ENCODE results near the gene HIVEP2.

Gene HIVEP2

GRCh38 chr6:142937986-142938385 is 7.0 kb downstream of the HIVEP2 start:
- peaks cover 2 to 3% of the 10 kb centered on the region in 2 experiments for H3K4me1 ChIP-seq (ENCODE audit: control insufficient read depth in 1 of 2, insufficient read depth in 1 of 2, low read depth in 1 of 2, low read length in 1 of 2)
- no peaks in the 10 kb centered on the region for H3K27me3 ChIP-seq
- no peaks in the 10 kb centered on the region for H3K9me3 ChIP-seq
- H3K27ac ChIP-seq, result no peak overlapping the region
- TF ChIP-seq CTCF (IDR thresholded peaks at IDR 0.05), result no peak
- H3K36me3 ChIP-seq, result no peaks in the 10 kb centered on the region
- no peak overlapping the region for H3K4me3 ChIP-seq (ENCODE audit: low read depth in 1 of 2, low read length in 1 of 2)

GRCh38 chr6:142935553-142936517 is 9.1 kb downstream of the HIVEP2 start:
- no peaks in the 10 kb centered on the region for H3K9me3 ChIP-seq
- no peak overlapping the region for H3K27ac ChIP-seq
- H3K36me3 ChIP-seq, result no peaks in the 10 kb centered on the region
- H3K27me3 ChIP-seq, result no peaks in the 10 kb centered on the region
- no peaks in the 10 kb centered on the region for H3K4me1 ChIP-seq (ENCODE audit: control insufficient read depth in 1 of 2, insufficient read depth in 1 of 2, low read depth in 1 of 2, low read length in 1 of 2)
- TF ChIP-seq CTCF (IDR thresholded peaks at IDR 0.05), result no peak
- H3K4me3 ChIP-seq (ENCODE audit: low read depth in 1 of 2, low read length in 1 of 2), result no peak overlapping the region

GRCh38 chr6:142934599-142934998 is 10.4 kb downstream of the HIVEP2 start:
- Histone ChIP-seq H3K27ac (no peak overlapping the region), H3K4me3 (ENCODE audit: low read depth in 1 of 2, low read length in 1 of 2) (no peak overlapping the region), H3K36me3 (no peaks in the 10 kb centered on the region), H3K4me1 (ENCODE audit: control insufficient read depth in 1 of 2, insufficient read depth in 1 of 2, low read depth in 1 of 2, low read length in 1 of 2) (no peaks in the 10 kb centered on the region), H3K9me3 (no peaks in the 10 kb centered on the region), H3K27me3 (no peaks in the 10 kb centered on the region)
- TF ChIP-seq CTCF (IDR thresholded peaks at IDR 0.05), result no peak

GRCh38 chr6:142934106-142934505 is 10.9 kb downstream of the HIVEP2 start:
- no peaks in the 10 kb centered on the region for H3K9me3 ChIP-seq
- no peak for TF ChIP-seq CTCF (IDR thresholded peaks at IDR 0.05)
- H3K36me3 ChIP-seq, result no peaks in the 10 kb centered on the region
- no peak overlapping the region for H3K4me3 ChIP-seq (ENCODE audit: low read depth in 1 of 2, low read length in 1 of 2)
- H3K27me3 ChIP-seq, result no peaks in the 10 kb centered on the region
- no peaks in the 10 kb centered on the region for H3K4me1 ChIP-seq (ENCODE audit: control insufficient read depth in 1 of 2, insufficient read depth in 1 of 2, low read depth in 1 of 2, low read length in 1 of 2)
- no peak overlapping the region for H3K27ac ChIP-seq

GRCh38 chr6:142933701-142934100 is 11.3 kb downstream of the HIVEP2 start:
- Histone ChIP-seq H3K9me3 (no peaks in the 10 kb centered on the region), H3K27me3 (no peaks in the 10 kb centered on the region), H3K27ac (no peak overlapping the region), H3K36me3 (no peaks in the 10 kb centered on the region), H3K4me3 (ENCODE audit: low read depth in 1 of 2, low read length in 1 of 2) (no peak overlapping the region), H3K4me1 (ENCODE audit: control insufficient read depth in 1 of 2, insufficient read depth in 1 of 2, low read depth in 1 of 2, low read length in 1 of 2) (no peaks in the 10 kb centered on the region)
- TF ChIP-seq CTCF (IDR thresholded peaks at IDR 0.05), result no peak
